SJCRH30 (cell line): ENCODE measurements around the gene PAK1. TPM values are rescaled to one million over a fixed set of nuclear protein-coding genes. Genes with fewer than 3 reads are reported as not detected.

Experiments
- DNase-seq, 2 experiments: peaks; one replicate each; pipeline ENCODE4 v3.0.0-alpha.2; 2015 to 2020
- H3K27ac ChIP-seq: fragments of 250-450 bp; sonication (Bioruptor Pico); 2 replicates; pipeline ENCODE4 v1.5.1; 2020; ENCODE audit warnings: mild to moderate bottlenecking, moderate library complexity
- H3K27me3 ChIP-seq: fragments of 250-450 bp; sonication (Bioruptor Pico); 2 replicates; pipeline ENCODE4 v1.5.1; 2020; ENCODE audit warnings: mild to moderate bottlenecking, moderate library complexity
- H3K36me3 ChIP-seq: fragments of 250-450 bp; sonication (Bioruptor Pico); 2 replicates; pipeline ENCODE4 v1.5.1; 2020; ENCODE audit warnings: mild to moderate bottlenecking, moderate library complexity
- H3K4me1 ChIP-seq: fragments of 250-450 bp; sonication (Bioruptor Pico); 2 replicates; pipeline ENCODE4 v1.5.1; 2020; ENCODE audit warnings: mild to moderate bottlenecking, moderate library complexity
- H3K4me3 ChIP-seq: fragments of 250-450 bp; sonication (Bioruptor Pico); 2 replicates; pipeline ENCODE4 v1.5.1; 2020; ENCODE audit warnings: mild to moderate bottlenecking, moderate library complexity
- H3K9me3 ChIP-seq: fragments of 250-450 bp; sonication (Bioruptor Pico); replicated peaks from 2 replicates; pipeline ENCODE4 v1.5.1; 2020; ENCODE audit warnings: mild to moderate bottlenecking, moderate library complexity
- total RNA-seq: library from RNA; depleted of rRNA; stranded (reverse); fragments of >200 nt; shearing (Covaris generic); gene quantifications from 2 replicates; pipeline ENCODE4 v1.2.3, GENCODE V29; 2014

The PAK1 gene
- total RNA-seq, 1 experiment from 2014 or later: 28.7 TPM

DNA sequence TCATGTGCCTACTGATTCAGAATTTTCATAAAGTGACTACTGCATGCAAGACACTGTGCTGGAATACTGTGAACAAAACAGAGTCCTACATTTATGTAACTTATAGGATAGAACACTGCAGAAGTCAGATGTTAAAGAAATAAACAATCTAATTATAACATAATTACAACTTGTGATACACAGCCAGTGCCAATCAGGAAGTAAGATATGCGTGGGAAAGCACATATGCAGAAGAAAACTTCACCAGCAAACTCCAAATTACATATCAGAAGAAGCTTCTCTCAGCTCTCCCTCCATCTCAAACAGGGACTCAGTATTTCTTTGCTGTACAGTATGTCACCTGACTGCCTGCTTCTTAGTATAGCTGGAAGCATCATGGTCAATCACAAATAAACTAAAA lies 37.4 kb downstream of the PAK1 start:
- H3K36me3 ChIP-seq: no peaks in the 10 kb centered on the region
- H3K9me3 ChIP-seq: no peaks in the 10 kb centered on the region
- no peak overlapping the region for H3K4me3 ChIP-seq
- no peak overlapping the region for H3K27ac ChIP-seq
- peaks cover 12% of the 10 kb centered on the region for H3K4me1 ChIP-seq
- DNase-seq: no peak
- H3K27me3 ChIP-seq: no peaks in the 10 kb centered on the region

DNA sequence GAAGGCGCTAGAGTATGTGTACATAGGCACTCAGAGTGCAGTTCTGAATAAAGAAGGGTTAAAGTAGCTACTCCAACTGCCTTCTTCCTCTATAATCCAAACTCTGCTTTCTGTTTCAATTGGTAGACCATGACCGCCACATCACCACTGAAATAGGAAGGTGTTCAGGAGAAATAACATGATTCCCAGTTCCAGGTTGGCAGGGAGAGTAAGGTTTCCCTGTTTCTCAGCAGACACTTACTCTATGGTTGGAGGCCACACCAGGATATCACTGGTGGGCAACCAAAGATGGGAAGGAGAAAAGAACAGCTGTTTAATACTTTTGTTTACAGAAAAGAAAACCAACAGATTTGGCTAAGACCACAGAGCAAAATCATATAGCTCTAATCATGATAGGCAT lies 37.9 kb downstream of the PAK1 start:
- Histone ChIP-seq H3K9me3 (no peaks in the 10 kb centered on the region), H3K4me1 (peaks cover 12% of the 10 kb centered on the region), H3K27me3 (no peaks in the 10 kb centered on the region), H3K36me3 (no peaks in the 10 kb centered on the region), H3K4me3 (no peak overlapping the region), H3K27ac (peak overlapping the region; percentile 17; the same call in 1 of the 2 replicates)
- peak; percentile 34 to 58 for DNase-seq

DNA sequence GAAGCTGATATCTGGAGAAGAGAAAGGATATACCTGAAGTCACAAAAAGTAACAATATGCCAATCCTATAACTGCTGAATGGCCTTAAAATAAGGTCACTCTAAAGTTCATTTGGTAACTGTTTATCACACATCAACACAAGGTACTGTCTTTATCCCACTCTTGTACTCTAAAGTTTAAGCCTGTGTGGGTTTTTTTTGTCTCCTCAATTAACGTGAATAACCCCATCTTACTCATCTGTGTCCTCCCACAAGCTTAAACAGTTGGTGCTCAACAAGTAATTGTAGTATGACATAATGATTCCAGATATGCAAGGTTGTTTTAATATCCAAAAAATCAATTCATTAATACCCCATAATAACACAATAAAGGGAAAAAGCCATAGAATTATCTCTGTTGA lies 42.1 kb downstream of the PAK1 start:
- no peak for DNase-seq
- no peak overlapping the region for H3K4me3 ChIP-seq
- peaks cover 11% of the 10 kb centered on the region for H3K4me1 ChIP-seq
- H3K27ac ChIP-seq: no peak overlapping the region
- no peaks in the 10 kb centered on the region for H3K36me3 ChIP-seq
- no peaks in the 10 kb centered on the region for H3K9me3 ChIP-seq
- no peaks in the 10 kb centered on the region for H3K27me3 ChIP-seq

DNA sequence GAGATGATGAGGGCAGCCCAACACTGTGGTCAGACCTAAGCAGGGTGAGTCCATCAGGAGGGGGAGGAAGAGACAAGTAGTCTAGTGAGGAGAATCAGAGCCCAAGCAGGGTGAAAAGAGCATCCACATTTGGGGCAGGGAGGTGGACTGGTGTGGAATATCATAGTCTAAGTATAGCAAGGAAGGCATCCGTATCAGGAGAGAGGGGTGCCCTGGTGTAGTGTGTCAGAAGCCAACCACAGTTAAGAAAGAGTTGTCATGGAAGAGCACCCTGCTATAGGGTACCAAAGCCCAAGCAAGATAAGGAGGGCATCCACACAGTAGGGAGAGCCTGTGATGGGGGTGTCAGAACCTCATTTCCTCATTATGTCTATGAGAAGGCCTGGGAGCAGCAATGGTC lies 45.3 kb downstream of the PAK1 start:
- no peak overlapping the region for H3K27ac ChIP-seq
- no peaks in the 10 kb centered on the region for H3K36me3 ChIP-seq
- no peak for DNase-seq
- no peaks in the 10 kb centered on the region for H3K4me1 ChIP-seq
- no peaks in the 10 kb centered on the region for H3K27me3 ChIP-seq
- H3K4me3 ChIP-seq: no peak overlapping the region
- no peaks in the 10 kb centered on the region for H3K9me3 ChIP-seq

DNA sequence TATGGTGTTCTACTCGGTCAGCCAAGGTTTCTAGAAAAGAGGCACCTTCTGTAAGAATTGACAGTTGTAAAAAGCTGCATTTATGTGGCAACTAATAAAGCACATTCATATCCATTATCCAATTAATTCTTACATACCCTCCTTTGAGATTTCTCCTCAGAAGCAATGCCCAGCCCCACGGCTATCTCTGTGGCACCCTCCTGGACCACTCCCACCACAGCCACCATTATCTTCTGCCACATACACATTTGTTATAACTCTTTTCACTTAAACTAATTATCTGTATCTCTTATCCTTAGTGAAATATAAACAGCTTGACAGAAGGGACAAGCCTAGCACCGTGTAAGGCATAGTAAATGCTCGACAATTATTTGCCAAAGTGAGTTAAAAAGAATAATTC lies 48.5 kb downstream of the PAK1 start:
- H3K4me3 ChIP-seq: no peak overlapping the region
- H3K4me1 ChIP-seq: no peaks in the 10 kb centered on the region
- H3K27me3 ChIP-seq: no peaks in the 10 kb centered on the region
- no peaks in the 10 kb centered on the region for H3K9me3 ChIP-seq
- DNase-seq: no peak
- H3K36me3 ChIP-seq: no peaks in the 10 kb centered on the region
- no peak overlapping the region for H3K27ac ChIP-seq

DNA sequence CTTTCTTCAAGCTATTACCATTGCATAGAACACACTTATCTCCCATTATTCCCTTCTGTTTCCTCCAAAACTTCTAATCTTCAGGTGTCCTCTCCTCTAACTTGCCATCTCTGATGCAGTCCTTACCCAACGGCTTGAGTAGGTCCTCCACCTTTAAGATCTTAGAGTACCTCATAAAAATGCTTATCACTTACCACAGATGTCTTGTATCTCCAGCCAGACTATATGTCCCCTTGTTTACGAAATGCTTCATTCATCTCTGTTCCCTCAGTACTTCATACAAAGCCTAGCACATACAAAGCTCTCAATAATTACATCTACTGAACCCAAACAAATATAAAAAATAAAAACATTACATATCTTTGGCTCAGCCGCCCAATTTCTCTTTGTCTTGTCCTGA lies 49.2 kb downstream of the PAK1 start:
- Histone ChIP-seq H3K36me3 (no peaks in the 10 kb centered on the region), H3K4me1 (no peaks in the 10 kb centered on the region), H3K4me3 (no peak overlapping the region), H3K9me3 (no peaks in the 10 kb centered on the region), H3K27ac (no peak overlapping the region), H3K27me3 (no peaks in the 10 kb centered on the region)
- DNase-seq: no peak

DNA sequence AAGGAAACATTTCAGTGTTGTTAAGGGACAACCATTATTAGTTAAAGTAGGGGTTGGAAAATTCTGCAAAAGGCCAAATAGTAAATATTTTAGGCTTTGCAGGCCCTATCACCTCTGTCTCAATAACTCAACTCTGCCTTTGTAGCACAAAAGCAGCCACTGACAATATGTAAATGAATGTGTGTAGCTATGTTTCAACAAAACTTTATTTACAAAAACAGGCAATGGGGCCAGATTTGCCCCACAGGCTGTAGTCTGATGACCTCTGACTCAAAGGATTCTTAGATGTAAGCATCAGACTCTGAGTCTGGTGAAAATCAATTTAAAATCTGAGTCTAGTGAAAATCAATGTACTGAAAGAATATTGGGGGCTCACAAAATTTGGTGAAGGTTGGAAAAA lies 50.3 kb downstream of the PAK1 start:
- peaks cover 6% of the 10 kb centered on the region for H3K4me1 ChIP-seq
- H3K9me3 ChIP-seq: no peaks in the 10 kb centered on the region
- H3K4me3 ChIP-seq: no peak overlapping the region
- H3K36me3 ChIP-seq: no peaks in the 10 kb centered on the region
- H3K27me3 ChIP-seq: no peaks in the 10 kb centered on the region
- no peak overlapping the region for H3K27ac ChIP-seq
- no peak for DNase-seq

DNA sequence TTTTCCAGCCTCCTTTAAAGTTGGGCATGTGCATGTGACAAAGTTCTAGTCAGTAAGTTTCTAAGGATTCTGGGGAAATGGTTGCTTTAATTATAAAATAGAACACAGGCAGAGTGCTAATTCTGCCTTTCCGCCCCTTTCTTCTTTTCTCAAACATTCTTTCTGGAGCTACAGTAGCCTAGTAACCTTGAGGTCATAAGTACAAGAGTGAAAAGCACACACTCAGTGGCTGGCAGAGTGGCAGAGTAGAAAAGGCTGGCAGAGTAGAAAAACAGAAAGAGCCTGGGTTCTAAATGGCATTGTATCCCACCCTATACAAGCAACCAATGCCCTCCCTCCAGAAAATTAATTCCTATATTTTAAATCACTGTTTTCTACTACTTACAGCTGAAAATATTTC lies 51.2 kb downstream of the PAK1 start:
- Histone ChIP-seq H3K36me3 (no peaks in the 10 kb centered on the region), H3K4me3 (no peak overlapping the region), H3K27ac (no peak overlapping the region), H3K4me1 (peaks cover 14% of the 10 kb centered on the region), H3K27me3 (no peaks in the 10 kb centered on the region), H3K9me3 (no peaks in the 10 kb centered on the region)
- DNase-seq: no peak

DNA sequence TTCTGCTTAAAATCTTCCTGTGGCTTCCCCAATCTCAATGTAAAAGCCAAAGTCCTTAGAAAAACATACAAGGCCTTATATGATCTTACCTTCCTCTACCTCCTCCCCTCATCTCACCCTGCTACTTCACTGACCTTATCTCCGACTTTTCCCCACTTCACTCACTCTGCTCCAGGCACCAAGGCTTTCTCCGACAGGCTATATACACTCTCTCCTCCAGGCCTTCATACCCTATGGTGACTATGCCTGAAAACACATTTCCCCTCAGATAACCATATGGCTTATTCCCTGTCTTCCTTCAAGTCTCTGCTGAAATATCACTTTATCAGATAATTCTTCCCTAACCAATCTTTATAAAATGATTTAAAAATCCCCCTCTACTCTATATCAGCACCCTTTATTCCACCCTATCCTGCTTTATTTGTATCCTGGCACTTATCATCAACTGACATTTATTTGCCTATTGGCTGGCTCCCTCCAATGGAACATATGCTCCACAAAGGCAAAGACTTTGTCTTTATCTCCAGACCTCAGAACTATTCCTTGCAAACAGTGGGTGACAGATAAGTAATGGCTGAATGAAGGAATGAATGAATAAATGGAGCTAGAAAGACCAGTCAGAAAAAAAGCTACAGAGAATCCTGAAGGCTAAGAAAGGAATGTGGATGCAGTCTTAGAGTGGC lies 52.7 kb downstream of the PAK1 start:
- Histone ChIP-seq H3K36me3 (no peaks in the 10 kb centered on the region), H3K9me3 (no peaks in the 10 kb centered on the region), H3K4me3 (no peak overlapping the region), H3K27me3 (no peaks in the 10 kb centered on the region), H3K4me1 (peaks cover 14% of the 10 kb centered on the region), H3K27ac (no peak overlapping the region)
- DNase-seq: no peak

DNA sequence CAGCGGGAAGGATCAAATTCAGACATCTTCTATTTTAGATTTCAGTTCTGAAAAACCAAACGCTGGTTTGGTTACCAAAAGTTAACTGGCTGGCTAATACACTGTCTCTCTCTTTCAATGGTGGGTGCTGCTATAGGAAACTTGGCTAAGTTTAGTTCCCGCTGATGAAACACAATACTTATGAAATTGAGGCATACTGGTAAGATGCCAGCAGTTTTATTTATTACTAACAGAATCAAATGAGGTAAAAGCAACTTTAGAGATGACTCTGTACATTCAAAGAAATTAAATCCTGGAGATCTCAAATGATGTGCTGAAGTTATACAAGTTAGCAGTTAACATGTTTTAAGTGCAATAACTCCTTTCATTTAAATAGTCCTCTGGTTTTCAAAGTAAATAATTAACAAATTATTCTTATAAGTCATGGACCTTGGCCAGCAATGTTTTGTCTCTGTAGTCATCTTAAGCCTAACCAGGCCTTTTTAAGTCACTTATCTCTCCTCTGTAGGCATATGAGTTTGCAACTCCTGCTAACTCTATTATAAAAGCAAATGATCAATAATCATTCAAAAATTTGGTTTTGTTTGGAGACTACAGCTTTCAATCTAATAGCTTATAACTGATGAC lies 54.8 kb downstream of the PAK1 start:
- Histone ChIP-seq H3K9me3 (no peaks in the 10 kb centered on the region), H3K4me3 (no peak overlapping the region), H3K4me1 (peaks cover 14% of the 10 kb centered on the region), H3K27ac (no peak overlapping the region), H3K27me3 (no peaks in the 10 kb centered on the region), H3K36me3 (no peaks in the 10 kb centered on the region)
- DNase-seq: no peak

DNA sequence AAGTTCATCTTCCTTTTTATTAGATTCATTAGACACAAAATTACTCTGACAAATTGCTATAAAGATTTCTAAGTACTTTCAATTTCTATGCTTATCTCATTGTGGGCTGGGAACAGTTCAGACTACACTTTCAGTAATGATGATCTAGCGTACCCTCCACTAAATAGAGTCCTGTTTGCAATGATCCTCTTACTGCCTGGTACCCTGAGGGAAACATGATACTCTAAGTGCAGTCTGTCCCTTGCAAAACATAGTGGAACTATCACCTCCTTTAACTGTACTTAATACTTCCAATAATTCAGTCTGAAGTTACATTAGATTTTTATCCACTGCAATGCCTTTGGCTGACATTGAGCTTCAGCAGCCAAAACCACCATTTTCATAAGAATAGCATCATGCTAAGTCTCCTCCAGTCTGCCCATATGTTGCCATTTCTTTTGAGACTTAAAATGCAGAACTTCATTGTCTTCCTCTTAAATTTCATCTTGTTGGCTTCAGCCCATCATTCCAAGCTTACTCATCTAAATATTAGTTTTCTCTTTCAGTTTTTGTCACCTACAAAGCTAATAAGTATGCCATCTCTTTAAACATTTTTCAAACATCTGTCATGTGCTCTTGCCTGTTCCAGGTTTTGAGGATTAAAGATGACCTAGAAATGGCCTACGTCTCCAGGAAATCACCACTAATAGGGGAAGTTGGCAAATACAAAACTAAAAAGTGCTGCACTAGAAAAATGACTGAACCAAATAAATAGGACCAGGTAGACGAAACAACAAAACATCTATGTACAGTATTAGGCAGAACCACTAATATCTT lies 55.5 kb downstream of the PAK1 start:
- Histone ChIP-seq H3K4me1 (peaks cover 14% of the 10 kb centered on the region), H3K9me3 (no peaks in the 10 kb centered on the region), H3K27ac (no peak overlapping the region), H3K4me3 (no peak overlapping the region), H3K36me3 (no peaks in the 10 kb centered on the region), H3K27me3 (no peaks in the 10 kb centered on the region)
- no peak for DNase-seq

DNA sequence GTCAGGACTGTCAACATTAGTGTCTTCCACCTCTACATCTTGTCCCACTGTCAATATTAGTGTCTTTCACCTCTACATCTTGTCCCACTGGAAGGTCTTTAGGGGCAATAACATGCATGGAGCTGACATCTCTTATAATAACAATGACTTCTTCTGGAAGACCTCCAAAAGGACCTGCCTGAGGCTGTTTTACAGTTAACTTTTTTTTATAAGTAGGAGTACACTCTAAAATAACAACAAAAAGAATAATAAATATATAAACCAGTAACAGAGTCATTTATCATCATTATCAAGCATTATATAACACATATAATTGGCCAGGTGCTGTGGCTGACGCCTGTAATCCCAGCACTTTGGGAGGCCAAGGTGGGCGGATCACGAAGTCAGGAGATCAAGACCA lies 57.5 kb downstream of the PAK1 start:
- Histone ChIP-seq H3K4me1 (peaks cover 14% of the 10 kb centered on the region), H3K27ac (no peak overlapping the region), H3K9me3 (no peaks in the 10 kb centered on the region), H3K27me3 (no peaks in the 10 kb centered on the region), H3K36me3 (no peaks in the 10 kb centered on the region), H3K4me3 (no peak overlapping the region)
- no peak for DNase-seq

DNA sequence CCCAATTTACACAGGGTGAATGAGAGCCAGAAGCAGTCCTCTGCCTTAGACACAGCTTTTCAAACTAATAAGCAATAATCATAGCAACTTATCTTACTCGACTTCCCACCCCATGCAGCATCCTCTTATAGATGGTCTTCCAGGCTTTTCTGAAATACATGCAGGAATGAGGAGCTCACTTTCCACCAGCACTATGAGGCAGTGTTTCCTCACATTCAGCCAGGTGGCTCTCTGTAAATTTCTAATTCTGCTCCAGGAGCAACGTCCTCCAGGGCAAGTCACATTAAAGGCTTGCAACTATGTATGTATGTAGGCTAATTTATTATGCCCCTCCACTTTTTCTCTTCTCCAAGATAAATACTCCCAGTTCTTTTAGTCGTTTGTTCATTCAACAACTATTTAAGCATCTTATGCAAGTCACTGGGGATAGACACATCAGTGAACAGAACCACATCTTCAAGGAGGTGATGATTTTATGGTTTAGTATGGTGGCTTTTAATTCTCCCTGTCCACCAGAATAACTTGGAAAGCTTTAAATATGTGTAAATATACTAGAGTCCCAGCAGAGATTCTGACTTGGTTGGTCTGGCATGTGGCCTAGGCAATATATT lies 59.9 kb downstream of the PAK1 start:
- DNase-seq: no peak
- Histone ChIP-seq H3K9me3 (no peaks in the 10 kb centered on the region), H3K4me3 (no peak overlapping the region)

DNA sequence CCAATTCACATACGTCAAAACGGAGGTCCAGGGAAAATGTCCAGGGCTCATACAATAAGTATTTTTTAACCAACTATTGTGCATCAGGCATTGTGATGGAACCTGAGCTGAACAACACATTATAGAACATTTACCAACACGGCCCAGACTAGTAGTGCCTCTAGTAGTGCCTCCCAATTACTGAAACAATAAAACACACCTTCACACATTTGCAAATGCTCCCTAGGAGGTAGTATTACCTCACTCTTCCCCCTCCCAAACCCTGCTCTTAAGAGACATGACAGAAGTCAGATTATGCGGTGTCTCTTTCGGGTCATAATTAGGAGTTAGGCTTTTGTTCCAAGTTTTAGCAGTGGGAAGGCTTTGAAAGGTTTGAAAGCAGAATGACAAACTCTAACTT lies 61.1 kb downstream of the PAK1 start:
- H3K27me3 ChIP-seq: no peaks in the 10 kb centered on the region
- no peaks in the 10 kb centered on the region for H3K36me3 ChIP-seq
- no peak for DNase-seq
- peaks cover 3% of the 10 kb centered on the region; the same call in 1 of the 2 replicates for H3K4me1 ChIP-seq
- no peaks in the 10 kb centered on the region for H3K9me3 ChIP-seq
- no peak overlapping the region for H3K27ac ChIP-seq
- no peak overlapping the region for H3K4me3 ChIP-seq

More for the DNA sequence above, 59.9 kb downstream of the PAK1 start:
- no peak overlapping the region for H3K27ac ChIP-seq
- H3K27me3 ChIP-seq: no peaks in the 10 kb centered on the region
- H3K4me1 ChIP-seq: peaks cover 11% of the 10 kb centered on the region
- H3K36me3 ChIP-seq: no peaks in the 10 kb centered on the region
